ENCODE data around the gene LY6G6C. TPM values are rescaled to one million over a fixed set of nuclear protein-coding genes. Genes with fewer than 3 reads are reported as not detected.

The LY6G6C gene
- total and polyA plus RNA-seq, 2 of the 13 experiments (the other 11 are each of a cell fraction or from before 2014, with no cell fraction given), result 0.15 TPM; not detected in 1

GRCh38 chr6:31700740-31701401 is 20.7 kb downstream of the LY6G6C start (continued):
- no peak for TF ChIP-seq TBX3 (IDR thresholded peaks at IDR 0.05; ENCODE audit: borderline replicate concordance)

DNA sequence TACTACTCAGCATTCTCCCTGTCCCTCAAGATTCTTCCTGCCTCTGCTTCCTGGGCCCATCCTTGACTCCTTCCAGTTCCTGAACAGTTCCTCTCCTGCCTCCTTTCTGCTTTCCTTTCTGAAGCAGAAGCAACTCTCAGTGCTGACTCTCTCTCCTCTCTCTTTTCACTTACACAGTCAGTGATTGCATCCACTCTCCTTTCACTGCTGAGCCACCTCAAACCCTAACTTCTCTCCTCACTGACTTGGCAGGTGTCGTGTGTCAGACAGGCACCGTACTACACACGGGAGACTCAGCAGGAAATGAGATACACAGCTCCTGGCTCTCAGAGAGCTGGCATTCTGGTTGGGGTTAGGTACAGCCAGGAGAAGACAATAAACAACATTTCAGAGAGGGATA is 24.0 kb downstream of the LY6G6C start:
- Histone ChIP-seq H3K4me1 (ENCODE audit: insufficient read depth, low read length) (peaks cover 32% of the 10 kb centered on the region), H3K27me3 (ENCODE audit: control insufficient read depth in 1 of 2, insufficient read depth in 2 of 2, low read length in 2 of 2) (no peaks in the 10 kb centered on the region; a peak in 2 of 5 replicates), H2AFZ (ENCODE audit: low read length) (no peak overlapping the region), H3K27ac (ENCODE audit: extremely low read length, insufficient read depth, low read length) (no peak overlapping the region), H3K4me2 (ENCODE audit: low read depth, low read length) (no peak overlapping the region), H3K4me3 (replicated peaks in 1 of 3; ENCODE audit: insufficient read depth in 1 of 3, low read depth in 2 of 3, low read length in 3 of 3) (no peak overlapping the region), H3K36me3 (replicated peaks in 1 of 2; ENCODE audit: control insufficient read depth in 1 of 2, insufficient read depth in 2 of 2, low read length in 2 of 2) (peaks cover 24 to 48% of the 10 kb centered on the region in 2 experiments), H3K79me2 (ENCODE audit: insufficient read depth, low read length) (peaks cover 18% of the 10 kb centered on the region), H3K9me3 (ENCODE audit: low read length) (no peaks in the 10 kb centered on the region), H4K20me1 (ENCODE audit: insufficient read depth, low read length) (no peaks in the 10 kb centered on the region), H3K9ac (ENCODE audit: insufficient read depth, low read depth, low read length) (no peak overlapping the region)
- WGBS (ENCODE audit: low lambda C conversion rate), result 94% methylated on average over 3 of the region's 3 CpGs
- no TSS peak for BruUV-seq (replicated peaks)
- in situ Hi-C loops (cut with HindIII; ENCODE audit: extremely low pct_ligation_motif_present, low pct_unique_long_range_greater_than_20kb), result no loop called here
- no peak for FAIRE-seq
- intact Hi-C loops (cut with micrococcal nuclease; ENCODE audit: unreplicated experiment), result no loop called here
- no peak for DNase-seq (ENCODE audit: low spot score)
- TF ChIP-seq MATR3 (CRISPR knock-in tag; IDR thresholded peaks at IDR 0.05), result no peak
- TF ChIP-seq JUN (CRISPR knock-in tag; IDR thresholded peaks at IDR 0.05), result no peak
- TF ChIP-seq HOXA9 (CRISPR knock-in tag; IDR thresholded peaks at IDR 0.05; ENCODE audit: borderline replicate concordance), result no peak
- TF ChIP-seq RBM22 (optimal IDR thresholded peaks at IDR 0.05; ENCODE audit: low read length), result no peak
- TF ChIP-seq, protein P1, sequence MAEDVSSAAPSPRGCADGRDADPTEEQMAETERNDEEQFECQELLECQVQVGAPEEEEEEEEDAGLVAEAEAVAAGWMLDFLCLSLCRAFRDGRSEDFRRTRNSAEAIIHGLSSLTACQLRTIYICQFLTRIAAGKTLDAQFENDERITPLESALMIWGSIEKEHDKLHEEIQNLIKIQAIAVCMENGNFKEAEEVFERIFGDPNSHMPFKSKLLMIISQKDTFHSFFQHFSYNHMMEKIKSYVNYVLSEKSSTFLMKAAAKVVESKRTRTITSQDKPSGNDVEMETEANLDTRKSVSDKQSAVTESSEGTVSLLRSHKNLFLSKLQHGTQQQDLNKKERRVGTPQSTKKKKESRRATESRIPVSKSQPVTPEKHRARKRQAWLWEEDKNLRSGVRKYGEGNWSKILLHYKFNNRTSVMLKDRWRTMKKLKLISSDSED (CRISPR knock-in tag; IDR thresholded peaks at IDR 0.05), result no peak
- TF ChIP-seq GABPA (IDR thresholded peaks at IDR 0.05; ENCODE audit: low read depth, low read length), result no peak
- TF ChIP-seq GABPA (CRISPR knock-in tag; IDR thresholded peaks at IDR 0.05; ENCODE audit: low read depth), result no peak
- no peak for TF ChIP-seq ZBTB38 (CRISPR knock-in tag; IDR thresholded peaks at IDR 0.05)
- ATAC-seq, result no peak
- POLR2A ChIA-PET, result no interaction called here
- CTCF ChIA-PET (ENCODE audit: low intra/inter-chr PET ratio, low total read pairs), result no interaction called here

All from HepG2 (cell line).